Measurements from ENCODE around the gene ROCK2.
A peak's percentile ranks its signal among the peaks of the same experiment; 100 is the strongest.

ROCK2 gene

GRCh38 chr2:11359865-11360264, 15.4 kb upstream of the ROCK2 start:
- no peak for DNase-seq (ENCODE audit: low read depth)
- no peak overlapping the region for H3K4me3 ChIP-seq (ENCODE audit: low read length)
- TF ChIP-seq CTCF (conservative IDR thresholded peaks at IDR 0.05; ENCODE audit: low read length): no peak

- H3K4me3 ChIP-seq (ENCODE audit: low read length): no peak overlapping the region
- peak; percentile 52 for DNase-seq (ENCODE audit: low read depth)
- TF ChIP-seq CTCF (conservative IDR thresholded peaks at IDR 0.05; ENCODE audit: low read length): no peak
Observed at GRCh38 chr2:11357428-11357972, 13.1 kb upstream of the ROCK2 start.

- no peak overlapping the region for H3K4me3 ChIP-seq (ENCODE audit: low read length)
- DNase-seq (ENCODE audit: low read depth): no peak
- TF ChIP-seq CTCF (conservative IDR thresholded peaks at IDR 0.05; ENCODE audit: low read length): no peak
Observed at GRCh38 chr2:11356764-11357163, 12.3 kb upstream of the ROCK2 start.

- no peak overlapping the region for H3K4me3 ChIP-seq (ENCODE audit: low read length)
- no peak for TF ChIP-seq CTCF (conservative IDR thresholded peaks at IDR 0.05; ENCODE audit: low read length)
- no peak for DNase-seq (ENCODE audit: low read depth)
Observed at GRCh38 chr2:11355194-11356053, 11.0 kb upstream of the ROCK2 start.

- H3K4me3 ChIP-seq (ENCODE audit: low read length): no peak overlapping the region
- DNase-seq (ENCODE audit: low read depth): no peak
- TF ChIP-seq CTCF (conservative IDR thresholded peaks at IDR 0.05; ENCODE audit: low read length): no peak
Observed at GRCh38 chr2:11354363-11355154, 10.1 kb upstream of the ROCK2 start.

GRCh38 chr2:11352781-11353537, 8.5 kb upstream of the ROCK2 start:
- no peak for DNase-seq (ENCODE audit: low read depth)
- H3K4me3 ChIP-seq (ENCODE audit: low read length): no peak overlapping the region
- no peak for TF ChIP-seq CTCF (conservative IDR thresholded peaks at IDR 0.05; ENCODE audit: low read length)

Data from AG10803 (cell line).